Measurements from ENCODE around the gene CEP70. TPM values are rescaled to one million over a fixed set of nuclear protein-coding genes. Genes with fewer than 3 reads are reported as not detected.

The CEP70 gene
- polyA plus RNA-seq, 1 donor (not counting 4 experiments of a cell fraction or from before 2014, with no cell fraction given), result 11.4 TPM

DNA sequence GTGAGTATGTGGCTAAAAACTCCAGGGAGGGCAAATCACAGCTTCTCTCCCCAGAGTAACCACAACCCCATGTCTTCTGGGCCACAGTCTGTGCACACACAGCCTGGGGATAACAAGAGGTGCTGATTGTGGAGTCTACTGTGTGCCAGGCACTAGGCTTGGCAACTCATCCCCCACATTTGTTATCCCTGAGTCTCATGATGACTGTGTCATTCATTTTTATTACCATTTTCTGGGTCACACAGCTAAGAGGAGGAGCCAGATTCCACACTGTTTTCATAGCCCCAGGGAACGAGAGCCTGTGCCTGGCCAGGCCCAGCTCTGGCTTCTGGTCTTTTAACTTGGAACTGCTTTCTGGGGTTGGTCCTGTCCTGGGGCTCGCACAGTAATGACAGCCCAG lies 125.2 kb downstream of the CEP70 start:
- DNase-seq (ENCODE audit: low read depth, low spot score) (peak; percentile 42), FAIRE-seq (peak; percentile 36)
- H3K4me2 ChIP-seq (ENCODE audit: control insufficient read depth, extremely low read depth, insufficient read depth, low read depth, low read length), result peak overlapping the region; percentile 32

DNA sequence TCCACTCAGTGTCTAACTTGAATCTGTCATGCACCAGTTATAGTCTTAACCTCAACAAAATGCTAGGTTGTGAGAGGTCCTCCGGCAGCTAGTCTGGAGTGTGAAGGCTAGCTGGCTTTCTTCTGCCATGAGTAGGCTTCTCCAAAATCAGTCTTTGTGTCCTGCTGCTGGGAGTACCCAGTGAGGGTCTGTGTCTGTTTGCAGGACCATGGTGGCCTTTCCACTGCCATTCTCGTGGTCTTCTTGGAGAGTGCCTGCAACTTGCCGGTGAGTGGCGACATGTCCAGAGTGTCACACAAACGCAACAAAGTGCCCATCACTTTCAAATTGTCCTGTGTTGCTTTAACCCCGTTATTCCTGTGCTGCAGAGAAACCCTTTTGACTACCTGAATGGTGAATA lies 125.6 kb downstream of the CEP70 start:
- no peaks in the 10 kb centered on the region for H4K20me1 ChIP-seq (ENCODE audit: control insufficient read depth, extremely low read depth, insufficient read depth, low read length)
- no peaks in the 10 kb centered on the region for H3K27me3 ChIP-seq (ENCODE audit: control insufficient read depth, extremely low read depth, insufficient read depth, low read length)
- H3K9me3 ChIP-seq (ENCODE audit: control insufficient read depth, low read depth, low read length), result no peaks in the 10 kb centered on the region
- peaks cover 9% of the 10 kb centered on the region for H3K4me1 ChIP-seq (ENCODE audit: control insufficient read depth, extremely low read depth, insufficient read depth, low read length)
- no peaks in the 10 kb centered on the region for H3K79me2 ChIP-seq (ENCODE audit: control insufficient read depth, insufficient read depth, low read length)
- DNase-seq (ENCODE audit: low read depth, low spot score), result no peak
- no peak overlapping the region for H3K9ac ChIP-seq (ENCODE audit: control insufficient read depth, extremely low read depth, insufficient read depth, low read length)
- no peak overlapping the region for H2AFZ ChIP-seq (ENCODE audit: control insufficient read depth, low read length)
- no peaks in the 10 kb centered on the region for H3K36me3 ChIP-seq (ENCODE audit: control insufficient read depth in 2 of 2, extremely low read depth in 1 of 2, insufficient read depth in 2 of 2, low read length in 2 of 2)
- peak overlapping the region; percentile 32 for H3K4me2 ChIP-seq (ENCODE audit: control insufficient read depth, extremely low read depth, insufficient read depth, low read depth, low read length)
- no peak overlapping the region for H3K27ac ChIP-seq (ENCODE audit: control insufficient read depth, insufficient read depth, low read length)
- H3K9me1 ChIP-seq (ENCODE audit: control insufficient read depth, extremely low read depth, insufficient read depth, low read length), result no peaks in the 10 kb centered on the region
- TF ChIP-seq EZH2 (IDR thresholded peaks at IDR 0.05; ENCODE audit: low read length), result no peak
- TF ChIP-seq, protein P1, sequence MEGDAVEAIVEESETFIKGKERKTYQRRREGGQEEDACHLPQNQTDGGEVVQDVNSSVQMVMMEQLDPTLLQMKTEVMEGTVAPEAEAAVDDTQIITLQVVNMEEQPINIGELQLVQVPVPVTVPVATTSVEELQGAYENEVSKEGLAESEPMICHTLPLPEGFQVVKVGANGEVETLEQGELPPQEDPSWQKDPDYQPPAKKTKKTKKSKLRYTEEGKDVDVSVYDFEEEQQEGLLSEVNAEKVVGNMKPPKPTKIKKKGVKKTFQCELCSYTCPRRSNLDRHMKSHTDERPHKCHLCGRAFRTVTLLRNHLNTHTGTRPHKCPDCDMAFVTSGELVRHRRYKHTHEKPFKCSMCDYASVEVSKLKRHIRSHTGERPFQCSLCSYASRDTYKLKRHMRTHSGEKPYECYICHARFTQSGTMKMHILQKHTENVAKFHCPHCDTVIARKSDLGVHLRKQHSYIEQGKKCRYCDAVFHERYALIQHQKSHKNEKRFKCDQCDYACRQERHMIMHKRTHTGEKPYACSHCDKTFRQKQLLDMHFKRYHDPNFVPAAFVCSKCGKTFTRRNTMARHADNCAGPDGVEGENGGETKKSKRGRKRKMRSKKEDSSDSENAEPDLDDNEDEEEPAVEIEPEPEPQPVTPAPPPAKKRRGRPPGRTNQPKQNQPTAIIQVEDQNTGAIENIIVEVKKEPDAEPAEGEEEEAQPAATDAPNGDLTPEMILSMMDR (optimal IDR thresholded peaks at IDR 0.05 in 1 of 3, IDR thresholded peaks at IDR 0.05 in 1 of 3, conservative IDR thresholded peaks at IDR 0.05 in 1 of 3; ENCODE audit: extremely low read depth in 1 of 3, insufficient read depth in 2 of 3, low read length in 3 of 3), result no peak
- no peak overlapping the region for H3K4me3 ChIP-seq (ENCODE audit: control insufficient read depth in 2 of 3, extremely low read depth in 1 of 3, insufficient read depth in 2 of 3, low read depth in 1 of 3, low read length in 3 of 3)
- dilution Hi-C loops (cut with MboI; ENCODE audit: extremely low pct_ligation_motif_present, low sequenced_read_pairs), result no loop called here
- FAIRE-seq, result no peak

More for the DNA sequence above, 125.2 kb downstream of the CEP70 start:
- no peak overlapping the region for H2AFZ ChIP-seq (ENCODE audit: control insufficient read depth, low read length)
- dilution Hi-C loops (cut with MboI; ENCODE audit: extremely low pct_ligation_motif_present, low sequenced_read_pairs), result no loop called here
- H3K9me1 ChIP-seq (ENCODE audit: control insufficient read depth, extremely low read depth, insufficient read depth, low read length), result no peaks in the 10 kb centered on the region
- H4K20me1 ChIP-seq (ENCODE audit: control insufficient read depth, extremely low read depth, insufficient read depth, low read length), result no peaks in the 10 kb centered on the region
- peaks cover 9% of the 10 kb centered on the region for H3K4me1 ChIP-seq (ENCODE audit: control insufficient read depth, extremely low read depth, insufficient read depth, low read length)
- no peaks in the 10 kb centered on the region for H3K36me3 ChIP-seq (ENCODE audit: control insufficient read depth in 2 of 2, extremely low read depth in 1 of 2, insufficient read depth in 2 of 2, low read length in 2 of 2)
- no peak overlapping the region for H3K9ac ChIP-seq (ENCODE audit: control insufficient read depth, extremely low read depth, insufficient read depth, low read length)
- no peak overlapping the region for H3K27ac ChIP-seq (ENCODE audit: control insufficient read depth, insufficient read depth, low read length)
- H3K79me2 ChIP-seq (ENCODE audit: control insufficient read depth, insufficient read depth, low read length), result no peaks in the 10 kb centered on the region
- H3K9me3 ChIP-seq (ENCODE audit: control insufficient read depth, low read depth, low read length), result no peaks in the 10 kb centered on the region
- TF ChIP-seq, protein P1 (optimal IDR thresholded peaks at IDR 0.05 in 1 of 3, IDR thresholded peaks at IDR 0.05 in 1 of 3, conservative IDR thresholded peaks at IDR 0.05 in 1 of 3; ENCODE audit: extremely low read depth in 1 of 3, insufficient read depth in 2 of 3, low read length in 3 of 3), result no peak
- no peak for TF ChIP-seq EZH2 (IDR thresholded peaks at IDR 0.05; ENCODE audit: low read length)
- no peak overlapping the region for H3K4me3 ChIP-seq (ENCODE audit: control insufficient read depth in 2 of 3, extremely low read depth in 1 of 3, insufficient read depth in 2 of 3, low read depth in 1 of 3, low read length in 3 of 3)
- no peaks in the 10 kb centered on the region for H3K27me3 ChIP-seq (ENCODE audit: control insufficient read depth, extremely low read depth, insufficient read depth, low read length)
